SK-N-SH treated with all-trans-retinoic acid at 6 μM for 48 hours (cell line): ENCODE data around the gene ATRN.

Source experiments
- CSRNP3 ChIP-seq: fragments of 250-450 bp; sonication (Bioruptor Pico); IDR thresholded peaks from 2 replicates; pipeline ENCODE4 v1.5.1; 2021; ENCODE audit warnings: mild to moderate bottlenecking, moderate library complexity
- ESRRG ChIP-seq: fragments of 250-450 bp; sonication (Bioruptor Pico); IDR thresholded peaks from 2 replicates; pipeline ENCODE4 v1.6.1; 2021; ENCODE audit warnings: mild to moderate bottlenecking
- PPARA ChIP-seq: fragments of 250-450 bp; sonication (Bioruptor Pico); IDR thresholded peaks from 2 replicates; pipeline ENCODE4 v1.5.0; 2020; ENCODE audit warnings: mild to moderate bottlenecking, borderline replicate concordance
- RARB ChIP-seq: fragments of 250-450 bp; sonication (Bioruptor Pico); IDR thresholded peaks from 2 replicates; pipeline ENCODE4 v1.8.0; 2021; ENCODE audit warnings: mild to moderate bottlenecking, moderate library complexity

DNA sequence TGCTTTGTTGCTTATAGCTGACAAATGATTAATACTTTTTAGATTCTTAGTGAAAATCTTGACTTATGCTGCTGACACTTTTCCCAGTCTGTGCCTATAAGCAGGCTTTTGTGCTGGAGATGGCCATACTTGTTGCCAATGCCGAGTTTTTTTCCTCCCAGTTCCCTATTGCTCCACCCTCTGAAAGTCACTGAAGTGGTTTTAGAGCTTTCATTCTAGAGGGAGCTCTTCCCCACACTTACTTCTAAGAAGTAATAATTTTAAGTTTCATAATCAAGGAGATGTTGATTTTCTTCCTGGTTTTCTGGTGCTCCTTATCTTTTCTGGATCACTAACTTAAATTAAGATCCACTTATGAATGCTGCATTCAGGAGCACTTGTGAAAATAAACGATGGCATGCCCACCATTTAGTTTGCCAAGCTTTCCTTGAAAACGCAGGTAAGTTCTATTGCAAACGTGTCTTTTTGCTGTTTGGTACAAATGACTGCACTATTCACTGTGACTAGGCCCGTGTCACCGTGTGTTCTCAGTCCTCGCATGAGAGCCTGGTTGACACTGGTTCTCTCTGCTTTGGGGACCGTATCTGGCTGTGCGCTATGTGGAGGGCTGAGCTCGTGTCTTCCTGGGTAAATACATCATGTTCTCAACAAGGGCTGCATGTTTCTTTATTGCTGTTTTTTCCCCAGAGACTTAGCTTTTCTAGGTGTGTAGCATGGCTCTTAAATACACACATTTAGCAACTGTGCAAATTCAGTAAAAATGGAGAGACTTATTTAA lies 142.2 kb downstream of the ATRN start:
- TF ChIP-seq PPARA (CRISPR knock-in tag) (no peak), CSRNP3 (CRISPR knock-in tag) (no peak), RARB (CRISPR knock-in tag) (no peak), ESRRG (CRISPR knock-in tag) (no peak)
